VCaP (cell line): ENCODE measurements around the gene ANGPT4.

Experiments used
- H3K27ac ChIP-seq: fragments of 450-650 bp; 2 replicates; pipeline ENCODE4 v1.5.1; 2017
- CTCF ChIP-seq: fragments of 450-650 bp; conservative IDR thresholded peaks from 2 replicates; pipeline ENCODE4 v1.5.1; 2017; ENCODE audit warnings: mild to moderate bottlenecking, moderate library complexity

Gene ANGPT4

GRCh38 chr20:822651-823573 lies 93.2 kb downstream of the ANGPT4 start:
- TF ChIP-seq CTCF, result no peak
- H3K27ac ChIP-seq, result no peak overlapping the region

GRCh38 chr20:821731-822065 lies 94.4 kb downstream of the ANGPT4 start:
- no peak overlapping the region for H3K27ac ChIP-seq

GRCh38 chr20:821046-821730 lies 94.9 kb downstream of the ANGPT4 start:
- H3K27ac ChIP-seq, result no peak overlapping the region
- no peak for TF ChIP-seq CTCF

More at GRCh38 chr20:821731-822065, 94.4 kb downstream of the ANGPT4 start:
- no peak for TF ChIP-seq CTCF

- H3K27ac ChIP-seq, result no peak overlapping the region
- TF ChIP-seq CTCF, result no peak
These were observed 95.7 kb downstream of the ANGPT4 start for GRCh38 chr20:820323-820953.
